Dedifferentiated amniotic fluid mesenchymal stem cell (primary cell): Measurements from ENCODE around the gene PCSK5.
"Not testable (repeated sequence)": the region's sequence is repeated elsewhere in the genome, so short reads cannot be mapped to it uniquely, and the experiment has no call there.

Experiments used
- DNase-seq: peaks from one replicate; pipeline ENCODE4 v3.0.0-alpha.2; 2016; ENCODE audit errors: extremely low spot score

PCSK5 gene

GRCh38 chr9:75963321-75963720, 72.8 kb downstream of the PCSK5 start:
- not testable (repeated sequence) for DNase-seq

GRCh38 chr9:75964427-75964826, 74.0 kb downstream of the PCSK5 start:
- no peak for DNase-seq

GRCh38 chr9:75965231-75965630, 74.8 kb downstream of the PCSK5 start:
- DNase-seq, result no peak

GRCh38 chr9:75967556-75967955, 77.1 kb downstream of the PCSK5 start:
- DNase-seq, result no peak

- DNase-seq, result no peak
Observed at GRCh38 chr9:75974016-75974766, 83.7 kb downstream of the PCSK5 start.

- DNase-seq, result no peak
Observed at GRCh38 chr9:75975071-75975470, 84.6 kb downstream of the PCSK5 start.

- DNase-seq, result no peak
Observed at GRCh38 chr9:75976549-75976948, 86.1 kb downstream of the PCSK5 start.

GRCh38 chr9:75979362-75979761, 88.9 kb downstream of the PCSK5 start:
- DNase-seq, result no peak

- no peak for DNase-seq
Observed at GRCh38 chr9:75983319-75984045, 93.0 kb downstream of the PCSK5 start.

GRCh38 chr9:75985515-75985914, 95.0 kb downstream of the PCSK5 start:
- DNase-seq, result no peak

- no peak for DNase-seq
Observed at GRCh38 chr9:75988663-75989062, 98.2 kb downstream of the PCSK5 start.

- DNase-seq, result no peak
Observed at GRCh38 chr9:75990156-75990555, 99.7 kb downstream of the PCSK5 start.

- no peak for DNase-seq
Observed at GRCh38 chr9:75990576-75991304, 100.3 kb downstream of the PCSK5 start.

- no peak for DNase-seq
Observed at GRCh38 chr9:75992482-75993206, 102.2 kb downstream of the PCSK5 start.

- DNase-seq, result no peak
Observed at GRCh38 chr9:75993434-75993833, 103.0 kb downstream of the PCSK5 start.

GRCh38 chr9:75995066-75995465, 104.6 kb downstream of the PCSK5 start:
- DNase-seq, result no peak

GRCh38 chr9:75996726-75997125, 106.3 kb downstream of the PCSK5 start:
- DNase-seq, result no peak

- no peak for DNase-seq
Observed at GRCh38 chr9:75997206-75997605, 106.7 kb downstream of the PCSK5 start.

GRCh38 chr9:75998096-75998780, 107.8 kb downstream of the PCSK5 start:
- DNase-seq, result no peak

- DNase-seq, result no peak
Observed at GRCh38 chr9:76001459-76001858, 111.0 kb downstream of the PCSK5 start.

GRCh38 chr9:76003041-76003440, 112.6 kb downstream of the PCSK5 start:
- no peak for DNase-seq
